Prostate gland (tissue), 2 donors: Measurements from ENCODE around the gene BTBD2.

Experiments used
- CTCF ChIP-seq, 4 experiments: fragments of 200-600 bp in 2 of 4; fragments of 450-650 bp in 2 of 4; sonication (generic) in 2 of 4; IDR thresholded peaks; 1 replicate in 3 of 4; 2 replicates in 1 of 4; pipeline ENCODE4 v1.5.1; 2016 to 2019; ENCODE audit warnings: antibody characterized with exemption in 4 of 4, mild to moderate bottlenecking in 2 of 4, moderate library complexity in 2 of 4
- POLR2A ChIP-seq: fragments of 450-650 bp; IDR thresholded peaks from one replicate; pipeline ENCODE4 v1.6.1; 2016; ENCODE audit warnings: antibody characterized with exemption, mild to moderate bottlenecking

DNA sequence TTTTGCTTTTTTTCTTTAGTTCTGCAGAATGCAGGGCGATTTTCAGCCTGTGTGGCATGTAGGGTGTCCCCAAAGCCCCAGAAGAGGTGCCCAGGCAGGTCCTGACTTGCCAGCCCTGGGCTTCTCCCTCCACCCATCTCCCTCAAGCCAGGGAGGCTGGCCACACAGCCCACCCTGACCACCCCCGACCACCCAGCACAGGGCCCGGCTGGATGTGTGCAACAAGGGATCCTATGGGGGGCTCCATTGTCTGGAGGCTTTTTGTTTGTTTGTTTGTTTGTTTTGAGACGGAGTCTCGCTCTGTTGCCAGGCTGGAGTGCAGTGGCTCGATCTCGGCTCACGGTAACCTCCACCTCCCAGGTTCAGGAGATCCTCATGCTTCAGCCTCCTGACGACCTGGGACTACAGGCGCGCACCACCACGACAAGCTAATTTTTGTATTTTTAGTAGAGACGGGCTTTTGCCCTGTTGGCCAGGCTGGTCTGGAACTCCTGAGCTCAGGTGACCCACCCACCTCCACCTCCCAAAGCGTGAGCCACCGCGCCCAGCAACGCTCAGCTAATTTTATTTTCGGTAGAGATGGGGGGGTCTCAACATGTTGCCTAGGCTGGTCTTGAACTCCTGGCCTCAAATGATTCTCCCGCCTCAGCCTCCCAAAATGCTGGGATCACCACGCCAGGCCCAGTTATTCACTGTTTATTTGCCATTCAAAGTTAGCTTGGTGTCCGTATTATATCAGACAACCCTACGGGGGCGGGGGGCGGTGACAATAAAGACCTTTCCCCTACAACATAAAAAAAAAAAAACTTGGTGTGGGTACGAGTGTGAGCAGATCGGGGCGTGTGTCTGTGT lies 43.3 kb upstream of the BTBD2 start:
- no peak for TF ChIP-seq CTCF (IDR thresholded peaks at IDR 0.05)
- no peak for TF ChIP-seq POLR2A
